HG02763 (cell line): ENCODE results near the gene TUBA8.

Experiments
- ATAC-seq: cut with Tn5 transposase; IDR thresholded peaks from one replicate; pipeline ENCODE4 v1.9.1; 2021; ENCODE audit warnings: mild to moderate bottlenecking, moderate library complexity; ENCODE audit not compliant: unreplicated experiment

TUBA8 gene

GRCh38 chr22:18077087-18077638, 33.4 kb upstream of the TUBA8 start:
- ATAC-seq, result no peak

GRCh38 chr22:18077639-18078328, 32.8 kb upstream of the TUBA8 start, which contains the start of gene PEX26:
TSS of gene PEX26 (plus strand) at chr22:18077990. CDS start at chr22:18078377, 387 bp downstream.
- ATAC-seq, result peak; percentile 94

GRCh38 chr22:18078329-18079041, 32.1 kb upstream of the TUBA8 start:
- ATAC-seq, result peak; percentile 6

- ATAC-seq, result no peak
These were observed 30.8 kb upstream of the TUBA8 start for GRCh38 chr22:18079706-18080233.

- ATAC-seq, result no peak
These were observed 29.2 kb upstream of the TUBA8 start for GRCh38 chr22:18081416-18081815.

- no peak for ATAC-seq
These were observed 28.1 kb upstream of the TUBA8 start for GRCh38 chr22:18082467-18082866.

GRCh38 chr22:18083406-18083805, 27.2 kb upstream of the TUBA8 start:
- no peak for ATAC-seq

- ATAC-seq, result no peak
These were observed 25.4 kb upstream of the TUBA8 start for GRCh38 chr22:18085188-18085587.

GRCh38 chr22:18087350-18087855, 23.2 kb upstream of the TUBA8 start:
- no peak for ATAC-seq

GRCh38 chr22:18088825-18089568, 21.6 kb upstream of the TUBA8 start:
- no peak for ATAC-seq

GRCh38 chr22:18090286-18090685, 20.3 kb upstream of the TUBA8 start:
- no peak for ATAC-seq

- ATAC-seq, result no peak
These were observed 19.1 kb upstream of the TUBA8 start for GRCh38 chr22:18091478-18091877.

GRCh38 chr22:18091916-18092526, 18.6 kb upstream of the TUBA8 start:
- ATAC-seq, result no peak

GRCh38 chr22:18093661-18094060, 16.9 kb upstream of the TUBA8 start:
- no peak for ATAC-seq

- no peak for ATAC-seq
These were observed 15.4 kb upstream of the TUBA8 start for GRCh38 chr22:18095101-18095805.

GRCh38 chr22:18096823-18097222, 13.8 kb upstream of the TUBA8 start:
- ATAC-seq, result no peak

- no peak for ATAC-seq
These were observed 9.8 kb upstream of the TUBA8 start for GRCh38 chr22:18100781-18101180.

- ATAC-seq, result no peak
These were observed 9.1 kb upstream of the TUBA8 start for GRCh38 chr22:18101536-18101935.

- no peak for ATAC-seq
These were observed 6.9 kb upstream of the TUBA8 start for GRCh38 chr22:18103527-18104269.
